SKM-1 treated with dmso at 0.1 percent for 144 hours (cell line): ENCODE data around the gene HIC2.
"Not testable (repeated sequence)": the region's sequence is repeated elsewhere in the genome, so short reads cannot be mapped to it uniquely, and the experiment has no call there.

Experiments used
- DNase-seq: peaks from one replicate; lab custom pipeline; 2025; ENCODE audit not compliant: unreplicated experiment; lab: John Stamatoyannopoulos, UW

HIC2 gene

DNA sequence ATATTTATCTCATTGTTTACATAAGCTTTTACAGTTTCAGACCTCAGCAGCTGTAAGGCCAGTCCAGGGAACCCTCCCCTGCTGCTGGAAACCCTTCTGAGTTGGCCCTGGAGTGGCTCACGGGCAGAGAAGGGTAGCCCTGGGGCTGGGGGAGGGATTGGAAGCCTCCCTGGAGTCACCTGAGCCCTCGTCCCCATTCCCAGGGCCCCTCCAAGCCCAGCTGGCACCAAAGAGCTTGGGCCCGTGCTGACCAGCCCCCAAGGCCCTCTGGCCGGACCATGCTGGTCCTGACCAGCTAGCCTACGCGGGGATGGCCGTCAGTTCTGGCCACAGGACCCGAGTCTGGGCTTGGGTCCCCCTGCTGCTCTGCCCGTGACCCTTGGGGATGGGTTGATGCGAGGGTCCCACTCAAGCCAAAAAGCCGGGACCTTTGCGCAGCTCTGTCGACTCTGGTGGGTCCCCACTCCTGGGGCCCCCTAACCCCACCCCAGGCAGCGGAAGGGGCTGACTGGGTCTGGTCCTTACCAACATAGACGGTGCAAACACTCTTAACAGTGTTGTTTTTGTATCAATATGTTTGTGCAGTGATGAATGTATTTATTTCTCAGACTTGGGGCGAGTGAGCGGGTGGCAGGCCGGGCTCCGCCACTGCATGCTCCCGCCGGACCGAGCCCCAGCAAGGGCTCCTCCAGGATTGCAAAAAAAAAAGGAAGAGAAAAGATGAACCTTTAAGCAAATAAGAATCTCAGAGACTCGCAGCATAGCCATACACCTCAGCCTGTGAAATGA lies 32.6 kb downstream of the HIC2 start:
- DNase-seq = no peak

DNA sequence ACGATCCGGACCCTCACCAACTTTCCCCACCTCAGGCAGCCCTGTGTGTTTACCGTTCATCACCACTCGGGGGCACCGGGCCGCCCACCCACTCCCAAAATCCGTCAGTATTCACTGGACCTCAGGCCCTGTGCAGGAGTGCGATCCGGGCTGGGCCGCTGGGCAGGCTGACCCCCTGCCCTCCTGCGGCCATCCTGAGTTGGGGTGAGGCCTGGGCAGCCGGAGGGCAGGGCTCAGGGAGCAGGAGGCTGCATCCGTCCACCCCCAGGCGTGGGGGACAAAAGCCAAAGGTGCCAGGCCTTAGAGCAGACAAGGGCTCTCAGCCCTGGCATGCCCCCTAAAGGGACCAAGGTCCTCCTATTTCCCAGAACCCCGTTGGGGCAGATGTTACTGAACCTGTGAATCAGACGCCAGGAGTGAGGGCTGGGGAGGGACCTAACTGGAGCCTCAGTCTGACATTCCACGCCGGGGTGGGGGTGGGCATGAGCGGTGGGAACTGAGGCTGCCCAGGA lies 33.2 kb downstream of the HIC2 start:
- no peak for DNase-seq

DNA sequence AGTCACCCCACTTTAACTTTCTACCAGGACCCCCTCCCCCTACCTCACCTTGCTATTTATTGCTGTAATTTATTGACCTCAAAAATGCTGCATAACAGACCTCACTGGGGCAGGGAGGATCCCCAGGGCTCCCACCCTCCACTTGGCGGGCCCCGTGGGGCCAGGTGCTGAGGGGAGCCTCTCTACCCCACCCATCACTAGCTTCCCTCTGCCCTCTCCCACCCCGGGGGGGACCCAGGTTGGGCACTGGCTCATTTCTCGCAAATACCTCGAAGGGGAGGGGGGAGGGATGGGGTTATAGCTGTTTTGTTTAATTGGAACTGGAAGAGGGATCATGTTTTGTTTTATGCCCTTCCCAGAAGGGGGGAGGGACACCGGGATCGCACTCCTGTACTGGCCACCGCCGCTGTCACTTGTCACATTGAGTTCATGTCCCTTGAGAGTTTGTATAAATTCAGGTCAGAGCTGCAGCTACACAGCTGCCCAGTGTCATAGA lies 33.7 kb downstream of the HIC2 start:
- DNase-seq = no peak

DNA sequence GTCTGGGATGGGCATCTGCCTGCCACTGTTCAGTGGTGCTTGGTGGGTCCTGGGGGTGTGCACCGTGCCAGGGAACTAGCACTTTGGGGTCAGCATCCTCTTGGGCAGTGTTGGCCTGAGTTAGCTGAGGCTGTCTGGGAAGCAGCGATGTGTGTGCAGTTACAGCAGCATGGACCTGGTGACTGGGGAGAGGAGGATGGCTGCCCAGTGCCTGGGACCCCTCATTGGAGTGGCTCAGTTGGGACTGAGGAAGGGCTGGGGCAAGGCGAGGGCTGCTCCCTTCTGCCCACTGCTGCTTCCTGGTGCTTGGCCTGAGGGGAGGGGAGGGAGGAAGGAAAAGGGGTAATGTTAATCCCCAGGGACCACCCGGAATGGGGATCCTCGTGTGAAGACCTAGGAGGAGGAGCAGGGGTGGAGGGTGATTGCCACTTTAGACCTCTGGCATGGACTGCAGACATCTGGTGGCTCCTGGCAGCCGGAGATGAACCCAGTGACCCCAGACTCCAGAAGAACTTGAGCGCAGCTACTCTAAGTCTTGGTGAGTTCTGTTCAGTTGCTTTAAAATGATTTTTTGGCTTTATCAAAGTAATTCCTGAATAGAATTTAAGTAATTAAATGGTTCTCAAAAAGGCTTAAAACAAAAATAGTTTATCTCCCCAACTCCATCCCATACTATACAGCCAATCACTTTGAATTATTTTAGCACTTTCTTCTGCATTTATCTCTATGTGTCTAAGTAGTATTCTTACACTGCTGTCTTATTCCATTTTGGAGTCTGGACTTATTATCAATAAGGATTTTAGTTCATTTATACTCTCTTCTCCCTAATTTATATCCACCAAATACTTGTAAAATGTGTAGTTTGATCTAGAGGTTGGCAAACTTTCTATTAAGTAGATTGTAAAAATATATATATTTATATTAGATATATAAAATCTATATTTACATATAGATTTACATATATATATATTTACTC lies 34.7 kb downstream of the HIC2 start:
- no peak for DNase-seq

DNA sequence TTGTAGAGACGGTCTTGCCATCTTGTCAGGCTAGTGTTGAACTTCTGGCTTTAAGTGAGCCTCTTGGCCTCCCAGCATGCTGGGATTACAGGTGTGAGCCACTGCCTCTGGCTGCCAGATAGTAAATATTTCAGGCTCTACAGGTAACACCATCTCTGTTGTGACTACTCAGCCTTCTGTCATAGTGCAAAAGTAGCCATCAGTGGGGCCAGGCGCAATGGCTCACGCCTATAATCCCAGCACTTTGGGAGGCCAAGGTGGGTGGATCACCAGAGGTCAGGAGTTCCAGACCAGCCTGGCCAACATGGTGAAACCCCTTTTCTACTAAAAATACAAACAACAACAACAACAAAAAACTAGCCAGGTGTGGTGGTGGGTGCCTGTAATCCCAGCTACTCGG lies 35.5 kb downstream of the HIC2 start:
- not testable (repeated sequence) for DNase-seq

DNA sequence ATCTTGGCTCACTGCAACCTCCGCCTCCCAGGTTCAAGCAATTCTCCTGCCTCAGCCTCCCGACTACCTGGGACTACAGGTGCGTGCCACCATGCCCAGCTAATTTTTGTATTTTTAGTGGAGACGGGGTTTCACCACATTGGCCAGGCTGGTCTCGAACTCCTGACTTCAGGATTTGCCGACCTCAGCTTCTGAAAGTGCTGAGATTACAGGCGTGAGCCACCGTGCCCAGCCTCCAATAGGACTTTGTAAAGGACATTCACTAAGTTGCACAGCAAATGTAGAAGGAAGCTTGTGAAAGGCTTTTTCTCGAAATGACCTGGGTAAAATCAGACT lies 37.8 kb downstream of the HIC2 start:
- not testable (repeated sequence) for DNase-seq

DNA sequence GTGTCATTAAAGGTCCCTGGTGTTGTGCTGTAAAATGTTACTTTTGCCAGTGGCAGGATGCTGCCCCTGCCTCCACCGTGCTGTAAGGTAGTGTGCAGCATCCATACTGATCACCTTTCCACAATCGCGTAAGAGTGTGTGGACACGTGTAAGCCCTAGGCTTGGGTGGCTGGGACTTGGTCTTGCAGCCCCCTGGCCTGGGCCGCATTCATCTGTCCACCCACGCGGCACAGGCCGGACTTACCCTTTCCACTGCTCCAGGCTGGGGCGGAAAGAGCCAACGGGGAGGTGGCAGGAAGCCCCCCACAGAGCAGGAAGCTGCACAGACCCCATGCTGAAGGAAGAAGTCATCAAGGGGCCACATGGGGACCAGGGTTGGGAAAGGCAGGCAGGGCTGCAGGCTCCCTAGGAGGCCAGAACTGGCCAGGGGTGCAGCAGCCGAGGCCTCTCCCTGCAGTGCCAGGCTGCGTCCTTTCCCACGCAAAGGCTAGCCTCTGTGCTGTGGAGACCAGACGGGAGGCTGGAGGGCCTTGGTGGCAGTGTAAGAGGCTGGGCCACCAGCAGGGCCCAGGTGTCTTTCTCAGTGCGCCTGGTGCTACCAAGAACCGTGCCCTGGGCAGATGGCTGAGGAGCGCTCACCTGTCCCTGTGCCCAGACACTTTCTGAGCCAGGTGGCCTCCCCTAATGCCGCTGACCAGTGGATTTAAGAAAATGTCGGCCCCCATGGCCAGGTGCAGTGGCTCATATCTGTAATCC lies 38.3 kb downstream of the HIC2 start:
- no peak for DNase-seq

DNA sequence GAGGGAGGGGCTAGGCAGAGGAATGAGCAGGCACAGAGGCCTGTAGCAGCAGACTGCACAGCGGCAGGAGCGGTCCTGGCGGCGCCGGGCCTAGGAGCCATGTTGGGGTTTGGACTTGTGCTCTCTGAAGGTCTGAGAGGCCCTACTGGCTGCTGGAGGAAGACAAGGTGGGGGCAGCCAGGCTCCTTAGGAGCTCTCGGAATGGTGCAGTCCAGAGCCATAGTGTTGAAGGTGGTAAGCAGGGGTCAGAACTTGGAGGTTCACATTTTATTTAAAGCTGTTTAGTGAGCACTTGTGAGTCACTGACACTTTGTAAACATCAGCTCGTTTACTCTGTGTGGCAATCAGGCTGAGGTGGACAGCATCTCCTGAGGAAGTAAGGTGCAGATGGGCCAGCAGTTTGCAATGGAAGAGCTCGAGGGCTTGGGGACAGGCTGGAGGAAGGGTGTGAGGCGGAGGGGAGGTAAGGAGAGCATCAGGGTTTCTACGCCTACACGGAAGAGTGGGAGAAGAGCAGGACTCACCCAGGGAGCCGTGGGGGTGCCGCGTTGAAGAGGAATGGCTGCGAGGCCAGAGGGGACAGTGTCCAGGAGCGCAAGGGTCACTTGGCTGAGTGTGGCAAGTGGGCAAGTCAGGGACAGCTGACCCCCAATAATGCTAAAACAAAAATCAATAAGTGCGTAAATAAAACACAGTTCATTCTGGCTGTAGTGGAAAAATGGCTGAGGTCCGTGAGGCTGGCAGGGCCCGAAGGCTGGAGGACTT lies 40.0 kb downstream of the HIC2 start:
- no peak for DNase-seq

DNA sequence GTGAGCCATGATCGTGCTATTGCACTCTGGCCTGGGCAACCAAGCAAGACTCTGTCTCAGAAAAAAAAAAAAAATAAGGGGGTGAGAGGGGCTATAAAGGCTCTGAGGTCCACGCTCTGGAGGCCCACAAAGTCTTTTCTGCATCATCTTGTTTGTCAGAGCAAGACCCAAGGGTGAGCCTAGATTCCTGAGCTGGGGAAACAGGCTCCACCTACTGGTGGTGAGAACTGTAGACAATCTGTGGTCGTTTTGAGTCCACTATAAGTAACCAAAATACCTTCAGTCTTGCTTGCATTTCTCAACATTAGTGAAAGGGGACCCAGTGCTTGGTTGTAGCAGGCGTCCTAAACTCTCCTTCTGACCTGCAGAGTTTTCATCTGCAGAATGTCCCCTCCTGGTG lies 45.5 kb downstream of the HIC2 start:
- DNase-seq = not testable (repeated sequence)

DNA sequence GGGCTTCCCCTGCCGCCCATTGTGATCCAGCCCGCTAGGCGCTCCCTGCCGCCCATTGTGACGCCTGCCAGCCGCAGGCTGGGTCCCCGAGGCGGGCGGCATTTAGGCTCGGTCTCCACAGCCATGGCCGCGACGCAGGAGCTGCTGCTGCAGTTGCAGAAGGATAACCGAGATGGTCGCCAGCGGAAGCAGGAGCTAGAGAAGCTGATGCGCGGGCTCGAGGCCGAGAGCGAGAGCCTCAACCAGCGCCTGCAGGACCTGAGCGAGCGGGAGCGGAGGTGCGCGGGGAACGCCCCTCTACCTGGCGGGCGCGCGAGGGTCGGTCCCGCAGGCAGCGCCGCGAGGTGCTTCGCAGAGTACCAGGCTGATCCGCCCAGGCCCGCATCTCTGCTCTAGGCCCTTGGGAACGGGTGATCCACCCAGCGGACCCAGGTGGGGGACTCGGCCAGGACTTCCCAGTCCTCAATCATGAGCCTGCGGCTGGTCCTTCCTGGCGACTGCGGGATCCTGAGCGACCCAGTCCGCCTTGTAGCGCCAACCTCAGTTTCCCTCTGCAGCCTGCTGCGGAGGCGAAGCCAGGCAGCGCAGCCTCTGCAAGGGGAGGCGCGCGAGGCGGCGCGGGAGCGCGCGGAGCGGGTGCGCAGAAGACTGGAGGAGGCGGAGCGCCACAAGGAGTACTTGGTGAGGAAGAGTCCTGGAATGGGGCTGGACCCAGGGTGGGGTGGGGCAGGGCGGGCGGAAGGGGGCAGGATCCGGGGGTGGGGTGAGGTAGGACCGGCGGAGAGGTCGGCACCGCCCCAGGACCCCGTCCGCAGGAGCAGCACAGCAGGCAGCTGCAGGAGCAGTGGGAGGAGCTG lies 50.4 kb downstream of the HIC2 start, which contains the start of gene TMEM191C:
Gene TMEM191C, plus strand, starts transcription at position 51 of the 857 bp plus-strand sequence. Its CDS starts 73 bp downstream, at position 124.
- not testable (repeated sequence) for DNase-seq

DNA sequence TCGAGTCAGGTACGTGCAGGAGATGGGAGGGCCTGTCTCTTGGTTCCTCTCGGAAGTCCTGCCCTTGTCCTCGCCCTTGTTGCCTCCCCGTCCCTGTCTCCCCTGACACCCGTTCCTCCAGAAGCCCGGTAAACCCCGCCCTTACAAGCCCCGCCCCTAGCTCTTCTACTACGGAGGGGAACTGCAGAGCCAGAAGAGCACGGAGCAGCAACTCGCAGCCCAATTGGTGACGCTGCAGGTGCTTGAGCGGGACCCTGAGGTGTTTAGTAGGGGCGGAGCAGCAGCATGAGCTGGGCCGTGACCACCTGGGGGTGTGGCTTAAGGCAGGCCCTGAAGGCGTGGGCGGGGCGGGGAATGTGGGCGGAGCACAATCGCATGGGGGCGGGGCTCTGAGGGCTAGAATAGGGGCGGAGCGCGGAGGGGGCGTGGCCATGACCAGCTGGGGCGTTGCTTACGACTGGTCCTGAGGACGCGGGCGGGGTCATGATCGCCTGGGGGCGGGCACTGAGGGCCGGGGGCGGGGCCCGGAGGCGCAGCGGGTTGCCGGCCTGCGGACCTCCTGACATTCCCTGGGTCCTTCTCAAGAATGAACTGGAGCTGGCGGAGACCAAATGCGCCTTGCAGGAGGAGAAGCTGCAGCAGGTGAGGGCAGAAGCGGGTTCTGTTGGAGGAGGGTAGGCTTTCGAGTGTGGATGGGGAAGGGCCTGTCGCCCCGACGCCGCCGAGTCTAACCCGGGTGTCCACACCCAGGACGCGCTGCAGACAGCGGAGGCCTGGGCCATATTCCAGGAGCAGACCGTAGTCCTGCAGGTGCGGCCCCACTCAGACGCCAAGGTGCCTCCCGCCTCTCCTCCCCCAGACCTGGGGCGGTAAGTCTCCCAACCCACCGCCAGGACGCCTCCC lies 51.3 kb downstream of the HIC2 start:
- not testable (repeated sequence) for DNase-seq

DNA sequence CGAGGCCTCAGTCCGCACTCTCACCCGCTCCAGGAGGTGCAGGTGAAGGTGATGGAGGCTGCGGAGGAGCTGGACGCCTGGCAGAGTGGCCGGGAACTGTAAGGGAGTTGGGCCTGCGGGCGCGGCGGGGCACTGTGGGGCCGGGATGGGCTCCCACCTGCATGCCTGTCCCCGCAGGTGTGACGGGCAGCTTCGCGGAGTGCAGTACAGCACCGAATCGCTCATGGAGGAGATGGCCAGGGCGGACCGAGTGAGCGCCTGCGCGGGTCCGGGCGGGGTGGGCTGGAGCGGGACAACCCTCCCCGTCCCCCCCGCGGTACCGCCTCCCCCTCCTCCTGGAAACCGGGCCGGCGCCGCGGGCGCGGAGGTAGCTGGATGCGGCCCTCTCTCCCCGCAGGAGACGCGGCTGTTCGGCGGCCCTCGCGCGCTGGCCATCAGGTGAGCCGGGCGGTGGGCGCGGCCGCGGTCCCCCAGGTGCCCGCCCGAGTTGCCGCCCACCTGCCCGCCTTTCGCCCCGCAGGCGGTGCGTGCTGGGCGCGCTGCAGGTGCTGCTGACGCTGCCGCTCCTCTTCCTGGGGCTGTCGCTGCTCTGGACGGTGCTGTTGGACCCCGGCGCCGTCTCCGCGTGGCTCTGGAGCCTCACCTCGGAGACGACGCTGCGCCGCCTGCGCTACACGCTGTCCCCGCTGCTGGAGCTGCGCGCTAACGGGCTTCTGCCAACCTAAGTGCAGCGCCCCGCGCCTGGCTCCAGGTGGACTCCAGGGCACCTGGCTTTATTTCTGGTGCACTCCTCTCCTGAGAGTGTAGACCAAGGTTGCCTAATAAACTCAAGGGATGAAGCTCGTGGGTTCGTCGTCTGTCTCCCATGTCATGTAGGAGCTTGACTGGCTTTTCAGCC lies 52.2 kb downstream of the HIC2 start:
- not testable (repeated sequence) for DNase-seq

DNA sequence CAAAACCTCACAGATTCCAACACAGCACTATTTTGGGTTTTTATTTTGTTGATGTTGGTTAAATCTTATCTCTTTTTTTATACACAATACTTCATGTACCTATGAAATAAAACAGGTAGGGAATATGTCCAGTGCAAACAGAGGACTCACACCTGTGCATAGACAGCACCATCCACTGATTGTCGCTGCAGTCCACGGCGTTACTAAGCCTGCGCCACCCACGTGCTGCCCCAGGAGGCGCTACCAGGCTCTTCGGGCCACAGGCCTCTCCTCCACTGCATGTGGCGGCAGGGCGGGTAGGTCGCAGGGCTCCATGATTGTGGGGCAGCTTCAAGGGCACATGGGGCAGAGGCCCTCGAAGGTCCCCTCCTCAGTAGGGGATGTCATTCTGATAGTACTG lies 55.8 kb downstream of the HIC2 start:
- DNase-seq = not testable (repeated sequence)

DNA sequence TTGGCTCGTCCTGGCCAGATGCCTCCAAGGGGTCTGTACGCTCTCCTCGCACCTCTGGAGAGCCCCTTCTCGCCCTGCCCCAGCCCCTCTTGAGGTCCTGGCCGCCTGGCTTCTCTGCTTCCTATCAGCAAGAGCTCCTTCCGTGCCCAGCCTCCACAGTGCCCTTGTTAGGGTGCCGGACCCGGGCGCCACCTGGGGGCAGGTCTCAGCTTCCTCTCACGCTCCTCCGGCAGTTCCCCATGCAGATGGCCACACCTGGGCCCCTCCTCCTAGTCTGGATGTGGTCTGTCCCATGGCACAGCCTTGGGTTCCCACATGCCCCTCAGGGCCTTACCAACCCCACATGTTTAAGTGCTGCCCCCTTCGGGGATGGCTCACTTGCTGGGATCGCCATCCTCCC lies 56.5 kb downstream of the HIC2 start:
- DNase-seq = not testable (repeated sequence)

DNA sequence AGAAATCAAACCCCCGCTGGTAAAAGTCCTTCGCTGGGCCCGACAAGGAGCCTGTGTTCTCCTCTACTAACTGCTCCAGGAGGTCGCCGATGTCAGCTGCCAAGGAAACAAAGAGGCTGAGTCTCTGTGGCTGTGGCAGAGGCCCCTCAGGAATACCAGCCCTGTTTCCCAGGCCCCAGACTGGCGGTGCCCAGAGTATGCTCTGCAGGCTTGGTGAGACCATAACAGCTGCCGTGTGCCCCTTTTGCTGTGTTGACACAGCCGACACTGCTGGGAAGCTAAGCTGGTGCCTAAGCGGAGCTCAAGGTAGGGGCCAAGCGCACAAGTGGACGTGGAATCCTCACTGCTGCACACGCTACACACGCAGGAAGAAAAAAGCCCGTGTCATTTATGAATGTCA lies 66.9 kb downstream of the HIC2 start:
- DNase-seq = not testable (repeated sequence)

DNA sequence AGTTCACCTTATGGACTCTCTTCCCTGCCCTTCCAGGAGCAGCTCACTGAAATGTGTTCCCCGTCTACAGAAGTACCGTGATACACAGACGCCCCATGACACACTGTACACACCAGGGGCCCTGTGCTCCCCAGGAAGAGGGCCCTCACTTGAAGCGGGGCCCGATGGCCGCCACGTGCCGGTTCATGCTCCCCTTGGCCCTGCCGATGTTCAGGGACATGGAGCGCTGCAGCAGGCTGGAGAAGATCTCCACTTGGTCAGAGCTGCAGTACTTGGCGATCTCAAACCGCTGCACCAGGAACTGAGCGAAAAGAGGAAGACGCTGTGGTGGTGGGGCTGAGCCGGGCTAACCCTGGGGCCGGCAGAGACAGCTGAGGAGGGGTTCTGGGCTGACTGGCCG lies 70.6 kb downstream of the HIC2 start:
- DNase-seq = not testable (repeated sequence)

DNA sequence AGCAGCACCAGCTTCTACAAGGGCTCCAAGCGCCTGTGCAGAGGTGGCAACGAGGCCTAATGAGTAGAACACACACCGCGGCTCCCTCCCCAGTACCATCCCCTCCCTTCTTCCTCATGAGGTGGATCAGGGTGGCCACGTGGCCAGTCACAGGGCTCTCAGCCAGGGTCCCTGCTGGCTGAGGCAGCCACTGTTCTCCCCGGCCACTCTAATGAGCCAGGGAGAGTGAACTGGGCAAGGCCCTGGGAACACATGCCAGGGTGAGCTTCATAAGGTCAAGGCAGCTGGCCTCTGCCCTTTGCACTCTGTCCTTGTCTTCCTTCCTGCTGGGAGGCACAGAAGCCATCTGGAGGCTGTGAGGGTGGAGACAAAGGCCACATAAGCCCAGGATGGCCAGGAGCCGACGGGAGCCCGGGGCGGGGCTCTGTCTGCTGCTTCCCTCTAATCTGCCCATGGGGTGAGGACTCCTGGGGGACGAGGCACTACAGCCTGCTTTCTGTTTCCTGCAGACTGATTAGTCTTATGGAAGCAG lies 72.0 kb downstream of the HIC2 start:
- DNase-seq = not testable (repeated sequence)
